GM13976 (cell line): ENCODE measurements around the gene POMGNT2.

ENCODE experiments used
- DNase-seq: peaks from one replicate; pipeline ENCODE4 v3.0.0; 2012; ENCODE audit warnings: low spot score
- in situ Hi-C: fragments of 300-500 bp; cut with MboI; formaldehyde crosslinking; loops from one replicate; pipeline ENCODE4 v1.12.0; 2022; ENCODE audit warnings: low sequenced_read_pairs, mixed read lengths, inconsistent platforms; ENCODE audit not compliant: unreplicated experiment
- TF ChIP-seq, protein P1 (sequence below): IDR thresholded peaks from 2 replicates; pipeline ENCODE4 v1.5.1; 2012; ENCODE audit warnings: borderline replicate concordance, mild to moderate bottlenecking; ENCODE audit not compliant: insufficient read depth; ENCODE audit errors: extremely low read depth, missing control alignments, control extremely low read depth

Gene POMGNT2

DNA sequence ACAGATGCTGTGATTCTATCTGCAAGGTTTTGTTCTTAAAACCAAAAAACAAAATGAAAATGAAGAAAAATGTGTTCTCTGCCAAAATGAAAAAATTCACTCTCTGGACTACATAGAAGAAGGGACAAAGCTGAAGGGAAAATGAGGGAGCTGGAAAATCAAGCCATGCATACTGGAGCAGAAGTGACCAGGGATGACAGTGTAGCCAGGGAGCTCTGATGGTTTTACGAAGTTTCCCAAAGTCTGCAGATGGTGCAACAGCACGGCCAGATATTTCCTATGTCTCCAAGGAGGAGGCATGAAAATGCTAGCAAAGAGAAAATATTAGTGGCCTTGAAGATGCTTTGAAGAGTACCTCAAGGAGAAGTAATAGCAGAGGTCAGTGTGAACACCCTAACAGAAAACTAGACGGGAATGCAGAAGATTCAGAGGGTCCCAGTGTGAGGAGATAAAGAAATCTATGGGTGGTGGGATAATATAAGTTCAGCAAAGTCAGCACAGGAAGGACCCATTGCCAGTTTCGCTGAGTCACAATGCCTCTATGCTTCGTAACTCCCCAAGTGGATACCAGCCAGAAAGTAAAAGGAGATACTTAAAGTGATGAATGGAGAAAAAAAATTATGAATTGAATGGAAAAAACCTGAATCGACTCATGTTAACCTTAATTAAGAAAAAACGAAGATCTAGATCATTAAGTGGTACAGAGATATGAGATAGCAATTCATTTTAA, 39.0 kb upstream of the POMGNT2 start:
- DNase-seq = no peak

DNA sequence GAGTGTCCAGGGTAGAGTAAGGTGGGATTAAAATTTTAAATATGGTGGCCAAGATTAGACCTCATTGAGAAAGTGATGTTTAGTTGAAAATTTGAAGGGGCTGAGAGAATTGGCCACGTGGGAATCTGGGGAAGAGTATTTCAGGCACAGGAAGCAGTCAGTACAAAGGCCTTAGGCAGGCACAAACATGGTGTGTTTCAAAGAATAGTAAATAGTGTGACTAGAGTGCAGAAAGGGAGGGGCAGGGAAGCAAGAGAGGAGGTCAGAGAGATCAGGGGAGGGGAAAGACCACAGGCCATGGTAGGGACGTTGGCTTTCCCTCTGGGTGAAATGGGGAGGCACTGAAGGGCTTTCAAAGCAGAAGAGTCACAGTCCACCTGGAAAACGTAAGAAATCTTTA, 36.6 kb upstream of the POMGNT2 start:
- TF ChIP-seq, protein P1, sequence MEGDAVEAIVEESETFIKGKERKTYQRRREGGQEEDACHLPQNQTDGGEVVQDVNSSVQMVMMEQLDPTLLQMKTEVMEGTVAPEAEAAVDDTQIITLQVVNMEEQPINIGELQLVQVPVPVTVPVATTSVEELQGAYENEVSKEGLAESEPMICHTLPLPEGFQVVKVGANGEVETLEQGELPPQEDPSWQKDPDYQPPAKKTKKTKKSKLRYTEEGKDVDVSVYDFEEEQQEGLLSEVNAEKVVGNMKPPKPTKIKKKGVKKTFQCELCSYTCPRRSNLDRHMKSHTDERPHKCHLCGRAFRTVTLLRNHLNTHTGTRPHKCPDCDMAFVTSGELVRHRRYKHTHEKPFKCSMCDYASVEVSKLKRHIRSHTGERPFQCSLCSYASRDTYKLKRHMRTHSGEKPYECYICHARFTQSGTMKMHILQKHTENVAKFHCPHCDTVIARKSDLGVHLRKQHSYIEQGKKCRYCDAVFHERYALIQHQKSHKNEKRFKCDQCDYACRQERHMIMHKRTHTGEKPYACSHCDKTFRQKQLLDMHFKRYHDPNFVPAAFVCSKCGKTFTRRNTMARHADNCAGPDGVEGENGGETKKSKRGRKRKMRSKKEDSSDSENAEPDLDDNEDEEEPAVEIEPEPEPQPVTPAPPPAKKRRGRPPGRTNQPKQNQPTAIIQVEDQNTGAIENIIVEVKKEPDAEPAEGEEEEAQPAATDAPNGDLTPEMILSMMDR = no peak
- DNase-seq = no peak
- in situ Hi-C loops = no loop called here

More for the DNA sequence above, 39.0 kb upstream of the POMGNT2 start:
- in situ Hi-C loops = no loop called here
- TF ChIP-seq, protein P1 = no peak

DNA sequence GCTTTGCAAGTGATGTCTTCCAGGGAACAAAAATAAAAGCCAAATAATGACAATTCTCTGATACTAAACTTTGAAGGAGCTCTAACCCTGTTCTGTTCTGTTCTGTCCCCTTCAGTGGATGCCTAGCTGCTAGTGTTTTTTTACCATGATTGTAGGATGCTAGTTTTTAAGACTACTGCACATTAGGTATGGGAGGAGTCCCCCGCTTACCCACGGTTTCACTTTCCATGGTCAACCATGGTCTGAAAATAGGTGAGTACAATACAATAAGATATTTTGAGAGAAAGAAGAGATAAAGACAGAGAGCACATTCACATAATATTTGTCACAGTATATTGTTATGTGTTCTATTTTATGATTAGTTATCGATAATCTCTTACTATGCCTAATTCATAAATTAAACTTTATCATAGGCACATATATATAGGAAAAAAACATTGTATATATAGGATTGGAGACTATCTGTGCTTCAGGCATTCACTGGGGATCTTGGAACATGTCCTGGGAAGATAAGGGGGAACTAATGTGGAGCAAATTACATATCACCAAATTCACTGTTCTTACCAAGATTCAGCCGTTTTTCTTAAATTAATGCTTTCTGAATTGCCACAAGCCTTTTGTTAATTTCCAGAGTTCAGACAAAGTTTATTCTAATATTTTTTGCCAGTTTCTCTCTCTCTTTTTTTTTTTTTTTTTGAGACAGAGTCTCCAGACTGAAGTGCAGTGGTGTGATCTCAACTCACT, 32.8 kb upstream of the POMGNT2 start:
- DNase-seq = no peak
- TF ChIP-seq, protein P1 = no peak
- in situ Hi-C loops = no loop called here

DNA sequence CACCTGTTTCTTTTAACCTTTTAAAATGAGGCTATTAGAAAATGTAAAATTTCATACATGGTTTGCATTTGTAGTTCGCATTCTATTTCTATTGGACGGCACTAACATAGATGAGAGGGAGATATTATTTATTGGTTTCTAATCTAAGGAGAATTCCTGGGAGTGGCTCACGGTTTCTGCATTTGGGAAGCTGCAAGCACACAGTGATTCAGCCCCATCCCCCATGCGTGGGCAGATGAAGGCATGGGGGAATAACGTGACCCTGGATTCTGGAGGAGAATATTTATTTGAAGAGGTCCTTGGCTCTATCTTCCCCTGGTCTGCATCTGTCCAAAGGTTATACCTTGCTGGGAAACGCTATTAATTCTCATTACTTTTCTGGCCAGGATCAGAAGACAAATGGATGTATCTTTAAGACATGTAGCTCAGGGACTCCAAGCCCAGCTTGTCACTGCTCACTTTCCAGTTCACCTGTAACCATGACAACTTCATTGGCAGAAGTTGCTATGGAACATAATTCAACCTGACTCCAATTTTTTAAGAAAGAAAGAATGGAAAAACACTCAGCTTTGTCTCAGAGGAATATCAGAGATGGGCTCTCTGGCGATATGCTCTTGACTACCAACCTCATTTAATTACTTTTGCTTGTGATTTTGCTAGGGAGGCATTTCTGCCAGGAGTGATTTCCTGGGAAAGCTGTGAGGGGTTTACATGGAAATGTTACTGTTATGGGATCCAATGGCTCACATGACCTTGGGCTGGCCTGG, 27.2 kb upstream of the POMGNT2 start:
- TF ChIP-seq, protein P1 = no peak
- in situ Hi-C loops = no loop called here
- no peak for DNase-seq

DNA sequence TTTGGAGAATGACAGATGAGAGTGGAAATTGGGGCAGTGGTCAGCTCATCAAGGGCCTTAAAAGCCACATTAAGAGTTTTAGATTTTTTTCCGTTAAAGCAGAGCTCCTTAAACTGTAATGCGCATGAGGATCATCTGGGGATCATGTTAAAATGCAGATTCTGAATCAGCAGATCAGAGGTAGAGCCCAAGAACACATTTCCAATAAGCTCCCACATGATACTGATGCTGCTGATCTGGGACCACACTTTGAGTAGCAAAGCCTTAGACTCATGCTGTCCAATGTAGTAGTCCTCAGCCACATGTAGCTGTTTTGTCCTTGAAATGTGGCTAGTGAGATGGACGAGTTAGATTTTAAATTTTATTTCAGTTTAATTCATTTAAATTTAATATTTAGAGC, 26.3 kb upstream of the POMGNT2 start:
- in situ Hi-C loops = no loop called here
- no peak for DNase-seq
- TF ChIP-seq, protein P1 = no peak

DNA sequence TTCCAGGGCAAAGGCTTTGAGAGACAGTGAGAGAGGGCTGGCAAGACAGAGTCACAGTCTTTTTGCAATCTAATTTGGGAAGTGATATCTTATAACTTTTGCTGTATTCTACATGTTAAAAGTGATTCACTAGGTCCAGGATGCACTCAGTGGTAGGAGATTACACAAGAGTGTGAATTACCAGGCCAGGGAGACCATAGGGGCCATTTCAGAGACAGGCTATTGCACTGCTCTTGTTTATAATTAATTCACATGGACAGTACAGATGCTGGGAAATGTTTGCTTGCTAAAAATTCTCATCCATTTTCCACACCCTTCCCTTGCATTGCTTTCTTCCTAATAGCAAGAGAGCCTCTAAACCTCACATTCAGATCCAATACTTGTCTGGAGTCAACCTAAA, 22.6 kb upstream of the POMGNT2 start:
- DNase-seq = no peak
- TF ChIP-seq, protein P1 = no peak
- in situ Hi-C loops = no loop called here
